ENCODE results near the gene RNF150.

GRCh38 chr4:140869446-140869845, 263.8 kb downstream of the RNF150 start:
- TF ChIP-seq TAF1 (IDR thresholded peaks at IDR 0.05; ENCODE audit: borderline replicate concordance, insufficient read depth, low read length) (no peak), POLR2AphosphoS5 (IDR thresholded peaks at IDR 0.05; ENCODE audit: low read depth, low read length) (no peak), REST (IDR thresholded peaks at IDR 0.05; ENCODE audit: insufficient read depth in 1 of 2, low read depth in 2 of 2, low read length in 2 of 2) (no peak)
